Amniotic stem cell (primary cell): Measurements from ENCODE around the gene CARS1.

Experiments
- DNase-seq: peaks from one replicate; lab custom pipeline; 2025; lab: John Stamatoyannopoulos, UW

The CARS1 gene

DNA sequence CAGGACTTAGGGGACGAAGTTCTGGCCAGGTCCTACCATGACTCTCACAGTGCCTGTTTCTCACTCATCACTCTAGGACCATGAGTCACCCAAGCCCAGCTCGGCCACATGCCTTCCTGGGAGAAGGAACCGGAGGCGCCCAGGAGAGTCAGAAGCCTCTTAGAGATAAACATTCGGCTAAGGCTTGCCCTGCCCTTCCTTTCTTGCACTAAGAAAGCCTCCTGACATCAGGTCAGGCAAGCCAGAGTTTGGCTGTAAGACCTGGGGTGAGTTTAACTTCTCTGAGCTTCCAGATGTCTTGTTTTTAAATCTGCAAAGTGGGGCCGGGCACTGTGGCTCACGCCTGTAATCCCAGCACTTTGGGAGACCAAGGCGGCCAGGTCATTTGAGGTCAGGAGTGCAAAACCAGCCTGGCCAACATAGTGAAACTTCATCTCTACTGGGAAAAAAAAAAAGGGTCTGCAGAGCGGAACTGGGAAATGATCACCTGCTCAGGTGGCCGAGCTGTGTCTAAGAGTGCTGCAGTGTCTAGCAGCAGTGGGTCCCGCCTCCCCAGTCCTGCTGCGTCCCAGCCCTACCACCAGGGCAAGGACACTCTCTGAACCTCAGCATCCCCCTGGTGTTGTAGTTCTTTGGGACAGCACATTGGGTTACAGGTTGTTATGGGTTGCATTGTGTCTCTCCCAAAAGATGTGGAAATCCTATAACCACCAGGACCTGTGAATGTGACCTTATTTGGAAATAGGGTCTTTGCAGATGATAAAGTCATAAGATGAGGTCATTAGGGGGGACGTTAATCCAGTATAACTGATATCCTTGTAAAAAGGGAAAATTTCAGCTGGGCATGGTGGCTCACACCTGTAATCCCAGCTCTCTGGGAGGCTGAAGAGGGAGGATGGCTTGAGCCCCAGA lies 1.8 kb upstream of the CARS1 start:
- peak; percentile 87 for DNase-seq

DNA sequence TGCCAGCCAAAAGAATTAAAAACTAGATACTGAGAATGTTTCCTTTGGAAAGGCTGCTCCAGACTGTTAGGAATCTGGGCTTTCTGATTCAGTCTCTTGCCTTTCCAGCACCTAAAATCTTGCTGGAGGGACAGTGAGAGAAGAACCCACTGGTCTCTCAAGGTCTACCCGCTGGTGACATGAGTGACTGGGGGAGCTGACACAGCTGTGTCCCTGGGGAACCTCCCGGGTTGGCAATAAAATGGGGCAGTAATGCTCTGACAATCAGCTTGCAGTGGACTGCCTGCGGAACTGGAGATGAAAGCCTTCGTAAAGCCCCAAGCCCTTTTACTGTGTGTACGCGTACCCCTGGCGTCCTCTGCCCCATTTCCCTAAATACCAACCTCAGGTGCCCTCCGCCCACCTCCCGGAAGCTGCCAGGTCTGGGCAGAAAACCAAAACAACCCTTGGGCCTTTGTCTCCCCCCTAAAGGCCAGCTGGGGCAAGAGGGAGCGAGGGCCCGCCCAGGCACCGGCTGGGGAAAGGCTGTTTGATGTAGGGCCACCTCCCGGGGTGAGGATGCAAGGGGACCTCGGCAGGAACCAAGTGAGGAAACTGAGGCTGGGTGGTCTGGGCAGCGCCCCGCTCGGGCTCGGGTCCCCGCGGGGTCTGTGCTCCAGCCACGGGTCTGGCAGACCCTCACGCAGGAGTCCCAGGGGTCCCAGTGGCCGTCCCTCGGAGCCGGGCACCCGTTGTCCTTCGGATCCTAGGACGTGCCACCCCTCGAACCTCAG lies 741 bp downstream of the CARS1 start:
- DNase-seq, result no peak

DNA sequence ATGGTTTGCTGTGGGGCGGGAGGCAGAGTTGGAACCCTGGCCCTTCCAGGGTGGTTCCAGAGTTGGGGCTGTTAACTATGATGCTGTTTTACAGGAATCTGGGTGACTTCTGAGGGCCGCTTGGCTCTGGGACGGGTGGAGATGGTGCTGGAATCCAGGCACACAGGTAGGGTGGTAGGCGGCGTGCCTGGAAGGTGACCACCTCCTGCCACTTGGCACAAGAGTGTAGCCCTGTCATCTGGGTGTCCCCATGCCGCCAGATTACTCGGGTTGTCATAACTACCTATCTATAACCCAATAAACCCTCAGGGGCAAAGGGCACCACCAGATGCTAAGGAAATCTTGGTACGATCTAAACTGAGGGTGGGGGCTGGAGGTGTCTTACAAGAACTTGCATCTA lies 1.3 kb downstream of the CARS1 start:
- DNase-seq, result no peak

DNA sequence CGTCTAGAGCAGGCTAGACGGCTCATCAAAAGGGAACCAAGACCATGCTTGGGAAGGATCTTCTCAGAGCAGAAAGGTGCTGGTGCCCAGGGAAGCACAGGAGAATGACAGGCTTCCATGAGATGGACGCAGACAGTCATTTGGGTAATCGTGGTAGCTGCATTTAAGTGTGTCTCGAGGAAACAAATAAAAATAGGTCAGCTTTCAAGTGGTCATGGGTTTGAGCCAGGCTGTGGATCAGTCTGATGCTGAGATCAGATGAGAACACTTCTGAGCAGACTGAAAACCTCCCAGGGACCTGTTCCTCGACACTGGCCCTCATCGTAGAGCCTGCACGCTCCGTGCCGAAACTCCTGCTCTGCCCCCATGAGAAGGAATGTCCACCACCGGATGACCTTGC lies 4.7 kb downstream of the CARS1 start:
- DNase-seq, result no peak

DNA sequence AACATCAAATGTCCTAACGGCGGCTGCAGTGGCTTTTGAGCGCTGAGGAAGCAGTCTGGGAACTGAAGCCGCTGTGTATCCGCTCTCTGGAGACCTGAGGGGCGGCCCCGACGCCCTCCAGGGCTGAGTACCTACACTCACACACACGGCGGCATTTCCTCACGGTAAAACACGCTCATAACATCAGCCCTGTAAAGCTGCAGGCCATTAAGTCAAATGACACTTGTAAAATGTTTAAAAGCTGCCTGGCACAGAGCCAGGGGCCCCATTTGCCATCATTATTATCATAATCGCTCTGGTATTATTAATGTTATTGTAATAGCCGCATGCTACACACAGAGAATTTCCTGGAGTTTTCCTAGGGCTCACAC lies 5.1 kb downstream of the CARS1 start:
- no peak for DNase-seq

DNA sequence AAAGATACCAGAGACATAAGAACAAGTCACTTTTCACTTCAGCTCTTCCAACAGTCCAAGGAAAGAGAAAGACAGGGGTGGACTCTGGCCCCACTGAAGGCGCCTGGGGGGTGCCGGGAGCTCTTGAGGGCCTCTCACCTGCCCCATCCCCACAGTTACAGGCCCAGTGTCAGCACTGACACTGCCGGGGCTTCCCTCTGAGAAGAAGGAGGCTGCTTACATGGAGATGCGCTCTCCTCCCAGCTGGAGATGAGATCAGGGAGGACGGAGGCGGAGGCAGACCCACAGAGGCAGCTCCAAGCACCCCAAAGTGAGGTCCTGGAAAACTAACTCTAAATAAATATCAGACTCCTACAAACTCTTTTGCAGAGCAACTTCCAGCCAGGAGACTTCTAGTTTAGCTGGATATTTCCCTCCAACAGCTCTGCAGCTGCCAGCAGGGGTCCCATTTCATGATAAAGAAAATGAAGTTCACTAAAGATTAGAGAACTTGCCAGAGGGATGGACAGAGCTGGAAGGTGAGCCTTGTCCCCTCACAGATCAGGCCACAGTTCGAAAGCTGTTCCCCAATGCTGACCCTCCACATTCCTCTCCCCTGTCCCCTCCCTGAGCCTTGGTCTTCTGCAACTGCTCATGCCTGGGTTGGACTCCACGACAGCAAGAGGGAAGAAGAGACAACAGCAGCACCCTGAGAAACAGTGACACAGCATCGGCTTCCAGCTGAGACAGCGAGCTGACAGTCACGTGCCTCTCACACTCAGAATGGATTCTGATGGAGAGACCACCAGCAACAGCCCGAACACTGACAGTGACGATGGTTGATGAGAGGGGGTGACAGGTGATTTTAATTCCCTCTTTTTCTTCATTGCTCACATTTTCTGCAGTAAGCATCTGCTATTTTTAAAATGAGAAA lies 5.8 kb downstream of the CARS1 start:
- DNase-seq, result no peak

DNA sequence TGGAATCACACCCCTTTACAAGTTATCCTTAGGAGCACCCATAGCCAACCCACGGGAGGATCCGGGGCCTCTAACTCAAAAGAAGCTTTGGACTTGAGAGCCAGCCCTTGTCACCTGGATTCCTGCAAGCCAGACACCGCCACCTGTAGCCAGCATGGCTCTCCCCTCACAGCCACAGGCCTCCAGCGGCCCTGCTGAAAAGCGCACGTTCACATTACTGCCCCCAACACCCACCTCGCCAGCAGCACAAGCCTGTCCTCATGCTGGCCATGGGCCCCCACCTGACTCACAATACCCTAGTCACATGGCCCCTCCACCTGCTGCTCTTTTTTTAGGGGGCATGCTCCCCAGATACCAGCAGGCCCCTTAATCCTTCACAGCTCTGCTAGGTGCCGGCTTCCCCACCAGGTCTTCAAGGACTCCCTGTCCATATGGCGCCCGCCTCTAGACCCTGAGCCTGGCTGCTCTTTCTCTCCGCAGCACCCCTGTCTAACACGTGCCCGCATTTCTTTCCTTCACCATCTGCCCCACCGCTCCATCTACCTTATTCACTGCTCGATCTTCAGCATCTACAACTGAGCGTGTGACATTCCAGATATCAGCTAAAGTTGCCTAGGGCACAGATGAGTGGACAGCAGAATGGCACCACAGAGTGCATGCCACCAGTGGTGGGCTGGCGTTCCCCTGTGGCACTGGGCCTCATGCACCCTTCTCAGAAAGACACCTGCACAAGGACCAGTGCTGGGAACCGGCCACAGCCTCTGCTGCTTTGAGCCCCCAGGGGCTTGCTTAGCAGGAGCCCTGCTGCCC lies 6.6 kb downstream of the CARS1 start:
- DNase-seq, result no peak

DNA sequence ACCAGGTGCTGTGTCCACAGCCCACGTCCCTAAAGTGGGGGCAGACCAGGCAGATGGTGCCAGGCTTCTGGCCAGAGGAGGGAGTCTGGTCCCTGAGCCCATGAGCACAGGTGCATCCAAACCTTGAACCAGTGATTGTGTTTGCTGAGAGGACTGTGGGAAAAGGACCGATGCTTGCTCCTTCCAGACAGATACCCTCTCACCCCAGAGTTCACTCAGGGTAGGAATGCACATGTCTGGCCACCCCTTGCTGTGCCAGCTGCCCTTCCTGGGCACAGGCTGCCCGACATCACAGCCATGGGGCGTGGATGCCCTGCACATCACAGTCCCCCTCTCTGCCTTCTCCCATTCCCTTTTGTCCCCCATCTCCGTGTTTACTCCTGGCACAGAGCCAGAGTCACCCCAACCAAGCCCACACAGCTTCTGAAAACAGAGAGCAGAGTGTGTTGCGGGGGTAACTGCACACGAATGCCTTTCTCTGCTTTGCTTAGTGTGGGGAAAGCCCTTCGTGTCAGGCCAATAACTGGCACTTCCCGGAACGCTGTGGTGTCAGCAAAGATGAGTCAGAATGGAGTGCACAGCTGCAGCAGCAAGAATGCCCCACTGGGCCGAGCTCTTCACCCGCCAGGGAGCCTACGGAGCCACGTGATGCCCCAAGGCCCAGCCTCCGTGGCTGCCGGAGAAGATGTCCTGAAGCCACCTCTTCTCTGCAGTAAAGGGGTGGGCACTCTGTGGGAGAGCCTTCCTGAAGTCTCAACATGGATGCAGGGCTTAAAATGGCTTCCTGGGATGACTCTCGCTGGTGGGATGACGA lies 7.6 kb downstream of the CARS1 start:
- DNase-seq, result peak; percentile 94

DNA sequence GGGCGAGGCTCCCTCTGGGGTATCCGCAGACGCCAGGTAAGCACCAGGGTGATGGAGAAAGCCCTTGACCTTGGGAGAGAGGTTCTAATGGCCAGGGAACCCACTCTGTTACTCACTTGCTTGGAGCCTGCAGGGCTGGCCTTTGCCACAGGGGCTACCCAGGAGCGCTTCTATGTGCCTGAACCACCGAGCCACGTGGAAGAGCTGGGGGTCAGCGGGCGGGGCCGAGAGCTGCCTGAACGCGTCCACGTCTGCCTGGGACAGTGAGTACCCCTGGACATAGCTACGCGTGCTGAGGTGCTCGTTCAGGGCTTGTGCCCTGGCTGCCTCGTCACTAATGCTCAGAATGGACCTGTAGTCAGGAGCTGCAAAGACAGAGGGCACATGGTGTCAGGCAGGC lies 9.6 kb downstream of the CARS1 start:
- no peak for DNase-seq

DNA sequence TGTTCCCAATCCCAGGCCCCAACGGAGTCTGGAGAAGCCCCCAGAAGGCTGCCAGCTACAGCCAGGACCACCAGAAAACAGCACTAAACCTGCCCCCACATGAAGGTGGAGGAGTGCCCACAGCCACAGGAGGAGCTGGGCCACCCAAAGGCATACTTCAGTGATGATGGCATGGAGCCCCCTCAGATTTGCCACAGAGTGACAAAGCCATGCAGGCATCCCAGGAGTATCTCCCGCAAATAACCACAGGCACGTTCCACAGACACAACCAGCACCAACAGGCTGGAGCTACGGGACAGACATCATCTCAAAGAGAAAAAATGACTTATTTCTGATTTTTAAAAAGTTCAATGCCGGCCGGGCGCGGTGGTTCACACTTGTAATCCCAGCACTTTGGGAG lies 10.6 kb downstream of the CARS1 start:
- DNase-seq, result no peak

DNA sequence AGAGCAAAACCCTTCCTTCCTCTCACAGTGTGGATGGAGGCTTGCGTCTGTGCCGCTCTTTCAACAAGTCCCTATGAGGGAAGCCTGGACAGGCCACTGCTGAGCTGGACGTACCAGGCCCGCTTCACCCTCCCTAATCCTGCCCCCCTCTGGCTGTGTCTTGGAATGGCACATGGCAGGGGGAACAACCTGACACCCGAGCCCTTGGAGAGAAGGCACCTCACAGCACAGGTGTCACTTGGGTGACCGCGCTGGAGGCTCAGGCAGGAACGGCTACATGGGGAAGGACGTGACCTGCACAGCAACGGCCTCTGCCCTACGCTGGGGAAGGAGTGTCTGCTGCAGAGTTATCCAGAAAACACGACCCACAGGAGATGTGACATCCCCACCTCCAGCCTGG lies 11.0 kb downstream of the CARS1 start:
- no peak for DNase-seq

DNA sequence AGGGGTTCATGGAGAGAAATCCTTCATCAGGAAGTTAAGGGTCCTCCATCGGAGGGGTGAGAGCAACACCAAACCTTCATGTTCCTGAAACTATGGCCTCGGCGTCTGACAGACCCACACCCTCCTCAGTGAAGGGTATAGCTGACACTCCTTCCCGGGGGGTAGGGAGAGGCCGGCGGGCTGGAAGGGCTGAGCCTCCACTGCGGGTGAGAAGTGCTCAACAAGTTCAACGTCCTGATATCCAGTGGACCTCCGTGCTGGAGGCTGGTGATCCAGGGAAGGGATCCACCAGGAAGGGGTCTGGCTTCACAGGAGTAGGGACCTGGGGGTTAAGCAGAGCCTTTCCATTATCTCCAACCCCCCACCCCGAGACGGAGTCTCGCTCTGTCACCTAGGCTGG lies 12.3 kb downstream of the CARS1 start:
- no peak for DNase-seq

DNA sequence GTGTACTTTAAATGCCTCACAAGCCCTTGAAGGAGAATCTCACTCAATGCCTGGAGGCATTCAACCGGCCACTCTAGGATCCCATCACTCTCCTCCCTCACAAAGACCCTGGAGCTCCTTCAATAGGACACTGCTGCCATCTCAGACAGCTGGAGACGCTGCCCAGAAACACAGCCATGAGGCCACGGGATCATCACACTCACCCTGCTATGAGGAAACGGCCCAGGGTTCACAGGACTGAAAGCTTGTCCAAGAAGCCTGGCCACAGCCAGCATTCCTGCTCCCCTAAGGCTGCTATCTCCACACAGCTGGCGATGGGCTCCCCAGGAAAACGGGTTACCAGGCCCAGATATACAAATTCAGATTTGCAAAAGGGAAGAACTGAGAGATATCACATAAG lies 13.2 kb downstream of the CARS1 start:
- no peak for DNase-seq

DNA sequence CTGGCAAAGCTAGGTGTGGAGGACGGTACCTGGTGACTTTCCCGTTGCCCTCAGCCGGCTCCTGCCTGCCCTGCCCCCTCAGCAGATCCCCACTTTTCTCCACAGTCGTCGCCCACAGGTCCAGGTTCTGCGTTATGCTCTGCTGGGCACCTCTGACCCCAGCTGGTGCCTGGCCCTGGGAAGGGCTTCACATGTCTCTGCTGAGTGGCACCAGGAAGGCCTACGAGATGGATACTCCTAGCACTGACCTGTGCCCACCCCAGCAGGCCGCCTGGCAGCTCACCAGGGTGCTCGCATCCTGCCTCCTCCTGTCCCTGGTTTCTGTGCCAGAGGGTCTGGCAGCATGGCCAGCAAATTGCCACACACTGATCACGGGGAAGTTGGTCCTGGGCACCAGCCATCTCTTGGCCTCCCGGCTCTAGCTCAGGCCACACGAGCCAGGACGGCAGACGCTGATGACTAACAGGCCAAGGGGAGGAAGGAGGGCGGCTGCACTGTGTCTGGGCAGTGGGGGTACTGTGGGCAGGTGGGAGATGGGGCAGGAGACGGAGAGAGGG lies 13.8 kb downstream of the CARS1 start:
- no peak for DNase-seq

DNA sequence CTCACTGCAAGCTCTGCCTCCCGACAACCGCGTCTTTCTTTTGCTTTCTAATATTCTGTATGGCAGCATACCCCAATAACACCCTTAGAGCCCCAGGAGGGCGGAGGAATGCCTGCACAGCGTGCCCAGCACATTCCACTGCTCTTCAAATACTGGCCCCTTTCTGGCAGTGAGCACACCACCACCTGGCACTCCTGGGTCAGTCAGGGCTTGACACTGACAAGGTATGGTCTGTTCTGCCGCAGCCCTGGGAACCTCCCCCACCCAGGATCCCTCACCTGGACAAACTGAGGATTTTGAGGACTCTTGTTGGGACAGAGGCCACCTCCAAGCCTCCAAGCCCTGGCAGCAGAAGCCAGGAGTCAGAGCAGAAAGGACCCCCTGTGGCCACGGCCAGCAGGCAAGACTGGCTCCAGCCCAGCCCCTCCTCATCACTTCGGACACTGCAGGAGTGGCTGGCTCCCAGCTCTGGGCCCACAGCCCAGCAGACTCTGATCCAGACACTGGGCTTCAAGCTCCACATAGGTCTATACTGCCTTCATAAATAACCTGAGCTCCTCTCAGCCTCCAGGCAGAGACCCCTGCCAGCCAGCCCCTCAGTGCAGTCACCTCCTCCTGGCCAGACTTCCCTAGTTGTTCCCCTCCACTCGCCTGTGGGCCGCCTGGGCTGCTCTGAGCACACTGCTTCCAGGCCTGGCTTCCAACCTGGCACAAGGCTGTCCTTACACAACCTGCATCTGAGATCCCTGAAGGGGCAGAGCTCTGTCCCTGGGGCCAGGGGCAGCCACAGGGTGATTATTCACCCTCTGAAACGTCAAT lies 14.5 kb downstream of the CARS1 start:
- no peak for DNase-seq

DNA sequence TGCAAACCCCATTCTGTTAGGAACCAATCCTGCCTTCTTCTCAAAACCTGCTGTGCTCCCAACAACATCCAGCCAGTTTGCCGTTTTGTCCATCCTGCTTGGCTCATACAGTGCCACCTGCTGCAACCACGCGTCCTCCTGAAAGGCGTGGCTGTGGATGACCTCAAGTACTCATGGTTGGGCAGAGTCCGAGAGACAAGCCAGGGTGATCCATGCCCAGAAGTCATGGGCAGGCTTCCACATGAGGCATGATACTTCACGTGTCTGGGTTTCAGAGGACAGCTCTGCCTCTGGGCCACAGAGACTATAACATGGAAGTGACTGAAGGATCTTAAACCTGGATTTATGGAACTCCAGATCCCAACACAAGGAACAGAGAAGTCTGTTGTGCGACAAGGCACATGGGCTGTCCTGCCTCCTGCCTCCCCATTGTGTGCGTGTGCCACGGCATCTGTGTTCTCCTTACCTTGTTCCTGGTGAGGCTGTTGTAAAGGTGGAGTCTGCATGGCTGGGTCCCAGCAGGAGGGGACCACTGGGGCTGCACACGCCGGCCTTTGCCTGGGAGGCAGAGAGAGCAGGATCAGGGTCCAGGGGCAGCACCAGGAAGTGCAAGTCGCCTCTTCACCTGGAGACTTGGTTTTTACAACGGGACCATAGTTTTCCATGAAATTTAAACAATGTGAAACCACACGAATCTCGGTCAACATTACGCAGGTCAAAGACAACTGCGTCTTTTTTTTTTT lies 15.4 kb downstream of the CARS1 start:
- DNase-seq, result no peak

DNA sequence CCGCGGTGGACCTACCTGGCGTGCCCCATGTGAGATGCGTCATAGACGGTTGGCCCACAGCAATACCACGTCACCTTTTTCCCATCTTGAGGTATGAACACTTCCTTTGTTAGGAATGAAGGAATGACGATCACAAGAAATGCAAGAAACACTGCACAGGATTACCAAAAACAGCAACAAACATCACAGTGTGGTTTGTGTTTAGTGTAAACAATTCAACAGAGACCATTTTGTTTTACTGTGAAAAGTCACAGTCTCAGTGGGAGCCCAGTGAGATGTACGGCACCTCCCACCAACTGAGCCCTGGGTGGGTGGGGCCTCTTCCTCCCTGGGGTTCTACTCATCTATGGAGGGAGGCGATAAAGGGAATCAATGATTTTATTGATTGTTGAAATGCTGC lies 16.3 kb downstream of the CARS1 start:
- no peak for DNase-seq

DNA sequence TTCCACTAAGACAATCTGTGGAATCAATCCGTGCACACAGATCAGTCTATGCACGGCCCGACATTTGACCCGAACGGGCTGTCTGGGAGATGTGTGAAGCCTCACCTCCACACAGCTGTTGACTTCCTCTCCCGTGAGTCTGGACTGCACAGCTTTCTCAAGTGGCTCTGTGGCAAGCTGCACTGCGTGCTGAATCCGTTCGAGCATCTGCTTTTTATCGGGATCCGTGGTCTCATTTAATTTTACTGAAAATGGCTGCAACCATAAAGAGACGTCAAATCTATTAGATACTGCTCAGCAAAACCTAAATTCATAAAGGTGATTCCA lies 19.3 kb downstream of the CARS1 start:
- no peak for DNase-seq
